GM18907 (cell line): ENCODE results near the gene NPHP3.
"Not testable (repeated sequence)": the region's sequence is repeated elsewhere in the genome, so short reads cannot be mapped to it uniquely, and the experiment has no call there.

Experiments
- ATAC-seq: cut with Tn5 transposase; IDR thresholded peaks from one replicate; pipeline ENCODE4 v1.9.1; 2021; ENCODE audit warnings: mild to moderate bottlenecking, moderate library complexity; ENCODE audit not compliant: unreplicated experiment

Gene NPHP3, protein sequence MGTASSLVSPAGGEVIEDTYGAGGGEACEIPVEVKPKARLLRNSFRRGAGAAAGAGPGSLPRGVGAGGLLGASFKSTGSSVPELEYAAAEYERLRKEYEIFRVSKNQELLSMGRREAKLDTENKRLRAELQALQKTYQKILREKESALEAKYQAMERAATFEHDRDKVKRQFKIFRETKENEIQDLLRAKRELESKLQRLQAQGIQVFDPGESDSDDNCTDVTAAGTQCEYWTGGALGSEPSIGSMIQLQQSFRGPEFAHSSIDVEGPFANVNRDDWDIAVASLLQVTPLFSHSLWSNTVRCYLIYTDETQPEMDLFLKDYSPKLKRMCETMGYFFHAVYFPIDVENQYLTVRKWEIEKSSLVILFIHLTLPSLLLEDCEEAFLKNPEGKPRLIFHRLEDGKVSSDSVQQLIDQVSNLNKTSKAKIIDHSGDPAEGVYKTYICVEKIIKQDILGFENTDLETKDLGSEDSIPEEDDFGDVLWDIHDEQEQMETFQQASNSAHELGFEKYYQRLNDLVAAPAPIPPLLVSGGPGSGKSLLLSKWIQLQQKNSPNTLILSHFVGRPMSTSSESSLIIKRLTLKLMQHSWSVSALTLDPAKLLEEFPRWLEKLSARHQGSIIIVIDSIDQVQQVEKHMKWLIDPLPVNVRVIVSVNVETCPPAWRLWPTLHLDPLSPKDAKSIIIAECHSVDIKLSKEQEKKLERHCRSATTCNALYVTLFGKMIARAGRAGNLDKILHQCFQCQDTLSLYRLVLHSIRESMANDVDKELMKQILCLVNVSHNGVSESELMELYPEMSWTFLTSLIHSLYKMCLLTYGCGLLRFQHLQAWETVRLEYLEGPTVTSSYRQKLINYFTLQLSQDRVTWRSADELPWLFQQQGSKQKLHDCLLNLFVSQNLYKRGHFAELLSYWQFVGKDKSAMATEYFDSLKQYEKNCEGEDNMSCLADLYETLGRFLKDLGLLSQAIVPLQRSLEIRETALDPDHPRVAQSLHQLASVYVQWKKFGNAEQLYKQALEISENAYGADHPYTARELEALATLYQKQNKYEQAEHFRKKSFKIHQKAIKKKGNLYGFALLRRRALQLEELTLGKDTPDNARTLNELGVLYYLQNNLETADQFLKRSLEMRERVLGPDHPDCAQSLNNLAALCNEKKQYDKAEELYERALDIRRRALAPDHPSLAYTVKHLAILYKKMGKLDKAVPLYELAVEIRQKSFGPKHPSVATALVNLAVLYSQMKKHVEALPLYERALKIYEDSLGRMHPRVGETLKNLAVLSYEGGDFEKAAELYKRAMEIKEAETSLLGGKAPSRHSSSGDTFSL (N-terminal part only)

DNA sequence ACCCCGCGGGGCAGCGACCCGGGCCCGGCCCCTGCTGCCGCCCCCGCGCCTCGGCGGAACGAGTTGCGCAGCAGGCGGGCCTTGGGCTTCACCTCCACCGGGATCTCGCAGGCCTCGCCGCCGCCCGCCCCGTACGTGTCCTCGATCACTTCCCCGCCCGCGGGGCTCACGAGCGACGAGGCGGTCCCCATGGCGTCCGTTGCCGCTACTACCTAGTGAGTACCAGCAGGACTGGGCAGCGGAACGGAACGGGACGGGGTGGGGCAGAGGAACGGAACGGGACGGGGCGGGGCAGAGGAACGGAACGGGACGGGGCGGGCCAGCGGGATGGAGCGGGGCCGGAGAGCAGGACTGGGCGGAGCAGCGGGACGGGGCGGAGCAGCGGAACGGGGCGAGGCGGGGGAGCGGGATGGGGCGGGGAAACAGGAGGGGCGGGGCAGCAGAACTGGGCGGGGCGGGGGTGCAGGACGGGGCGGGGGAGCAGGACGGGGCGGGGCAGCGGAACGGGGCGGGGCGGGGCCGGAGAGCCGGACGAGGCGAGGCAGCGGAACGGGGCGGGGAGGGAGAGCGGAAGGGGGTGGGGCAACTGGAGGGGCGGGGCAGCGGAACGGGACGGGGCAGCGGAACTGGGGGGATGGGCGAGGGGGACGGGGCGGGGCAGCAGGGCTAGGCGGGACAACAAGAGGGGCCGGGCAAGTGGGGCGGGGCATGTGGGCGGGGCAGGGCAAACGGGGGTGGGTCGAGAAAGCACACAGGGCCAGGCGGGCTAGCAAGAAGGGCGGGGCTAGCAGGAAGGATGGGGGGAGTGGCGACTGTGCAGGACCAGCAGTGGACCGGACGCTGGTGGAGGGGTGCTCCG lies at the start of gene NPHP3:
NPHP3 (minus strand) TSS at position 245 of the 859 bp plus-strand sequence; CDS start at position 191, 54 bp downstream.
- peak; percentile 84 for ATAC-seq

DNA sequence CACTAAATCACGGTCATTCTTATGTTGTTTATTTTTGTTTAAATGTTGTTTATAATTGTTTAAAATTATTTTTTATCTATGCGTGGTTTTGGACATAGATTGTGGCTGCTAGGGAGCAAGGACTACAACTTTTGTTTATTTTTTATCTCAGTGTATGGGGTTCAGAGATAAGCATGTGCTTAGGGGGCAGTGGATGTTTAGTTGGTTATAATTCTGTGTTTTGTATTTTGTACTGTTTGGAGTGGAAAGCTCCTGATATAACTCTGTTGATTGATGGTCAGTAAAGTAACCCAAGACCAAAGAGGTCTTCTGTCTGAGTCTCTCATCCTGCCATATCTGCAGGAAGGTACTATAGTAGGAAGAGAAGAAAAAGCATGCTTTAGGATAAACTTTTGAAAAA lies 36.5 kb upstream of the NPHP3 start:
- ATAC-seq: no peak

DNA sequence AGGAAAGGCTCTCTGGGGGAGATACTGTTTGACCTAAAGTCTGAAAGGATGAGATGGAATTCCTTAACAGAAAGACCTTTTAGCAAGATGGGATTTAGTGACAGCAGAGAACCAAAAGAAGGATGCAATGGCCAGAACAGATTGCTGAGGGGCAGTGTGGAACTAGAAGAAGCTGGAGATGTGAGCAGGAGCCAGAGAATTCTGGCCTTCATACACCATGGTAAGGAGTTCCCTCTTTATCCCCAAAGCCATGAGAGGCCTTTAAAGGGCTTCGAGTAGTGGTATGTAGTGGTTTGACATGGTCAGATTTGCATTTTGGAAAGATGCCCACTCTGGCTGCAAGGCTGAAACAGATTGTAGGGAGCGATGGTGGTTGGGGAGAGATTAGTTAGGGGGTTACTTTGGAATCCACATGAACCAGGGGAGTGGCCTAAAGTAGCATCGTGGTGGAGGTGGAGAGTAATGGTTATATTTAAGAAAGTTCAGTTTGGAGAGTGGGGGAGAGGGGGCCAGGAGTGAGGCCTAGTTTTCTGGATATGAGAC lies 34.0 kb upstream of the NPHP3 start:
- no peak for ATAC-seq

DNA sequence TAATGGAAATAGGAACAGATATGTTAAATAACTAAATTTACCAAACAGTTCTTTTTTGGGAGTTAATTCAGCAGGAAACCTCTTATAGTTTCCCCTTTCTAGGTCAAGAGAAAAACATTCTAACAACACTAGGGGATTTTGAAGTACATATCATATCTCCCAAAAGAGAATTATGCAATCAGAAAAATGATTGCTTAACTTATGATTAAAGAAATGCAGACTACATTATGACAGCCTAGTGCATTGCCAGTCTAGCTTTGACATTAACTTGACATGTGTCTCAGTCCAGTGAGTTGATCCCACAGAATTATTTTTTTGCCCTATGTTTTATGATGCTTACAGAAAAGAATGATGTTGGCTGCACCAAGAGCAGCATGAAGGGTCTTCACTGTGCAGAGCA lies 31.7 kb upstream of the NPHP3 start:
- no peak for ATAC-seq

DNA sequence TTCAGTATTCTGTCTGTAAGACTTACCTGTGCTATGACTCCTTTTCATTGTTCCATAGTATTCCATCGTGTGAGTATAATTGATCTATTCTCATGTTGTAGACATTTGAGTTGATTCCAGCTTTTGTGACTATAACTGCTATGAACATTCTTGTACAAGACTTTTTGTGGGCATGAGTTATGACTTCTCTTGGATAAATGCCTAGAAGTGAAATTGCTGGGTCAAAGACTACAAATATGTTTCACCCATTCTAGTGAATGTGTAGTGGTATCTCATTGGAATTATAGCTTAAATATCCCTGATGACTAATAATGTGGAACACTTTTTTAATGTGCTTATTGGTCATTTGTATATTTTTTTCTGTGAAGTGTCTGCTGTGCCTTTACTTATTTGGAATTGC lies 27.6 kb upstream of the NPHP3 start:
- no peak for ATAC-seq

DNA sequence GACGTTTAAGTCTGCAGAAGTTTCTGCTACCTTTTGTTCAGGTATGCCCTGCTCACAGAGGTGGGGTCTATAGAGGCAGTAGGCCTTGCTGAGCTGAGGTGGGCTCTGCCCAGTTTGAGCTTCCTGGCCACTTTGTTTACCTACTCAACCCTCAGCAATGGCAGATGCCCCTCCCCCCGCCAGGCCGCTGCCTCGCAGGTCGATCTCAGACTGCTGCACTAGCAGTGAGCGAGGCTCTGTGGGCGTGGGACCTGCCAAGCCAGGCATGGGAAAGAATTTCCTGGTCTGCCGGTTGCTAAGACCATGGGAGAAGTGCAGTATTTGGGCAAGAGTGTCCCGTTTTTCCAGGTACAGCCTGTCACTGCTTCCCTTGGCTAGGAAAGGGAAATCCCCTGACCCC lies 24.5 kb upstream of the NPHP3 start:
- not testable (repeated sequence) for ATAC-seq

DNA sequence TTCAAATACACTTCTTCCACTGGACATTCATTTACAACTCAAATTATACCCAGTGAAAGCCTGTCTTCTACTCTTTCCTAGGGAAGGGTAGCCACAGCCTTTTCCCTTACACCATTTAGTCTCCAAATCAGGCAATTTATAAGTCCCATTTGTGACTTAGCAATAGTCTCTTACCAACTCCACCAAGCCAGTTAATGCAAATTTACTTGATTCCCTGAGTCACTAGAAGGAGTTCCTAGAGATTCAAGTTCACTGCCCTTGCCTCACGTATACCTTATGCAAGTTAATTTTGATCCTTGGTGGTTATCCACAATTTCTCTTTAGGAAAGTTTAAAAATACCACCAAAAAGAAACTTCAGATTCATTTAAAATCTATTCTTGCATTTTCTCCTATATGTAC lies 16.1 kb upstream of the NPHP3 start:
- ATAC-seq: no peak

DNA sequence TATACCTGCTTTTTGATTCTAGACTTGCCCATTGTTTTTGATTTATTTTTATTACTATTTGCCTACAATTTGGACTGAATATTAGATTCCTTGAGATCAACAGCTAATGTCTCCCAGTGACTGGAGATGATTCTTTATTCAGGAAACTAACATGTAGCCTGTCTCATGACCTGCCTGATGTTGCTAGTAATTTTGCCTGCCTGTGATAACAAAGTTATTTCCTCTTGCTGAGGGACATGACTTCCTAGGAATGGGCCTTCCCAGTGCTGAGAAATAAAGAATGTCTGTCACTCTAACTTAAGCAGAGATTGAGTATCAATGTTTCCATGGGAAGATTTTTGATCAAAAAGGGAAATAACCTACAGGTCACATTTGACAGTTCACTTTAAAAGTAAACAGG lies 13.4 kb upstream of the NPHP3 start:
- ATAC-seq: no peak

DNA sequence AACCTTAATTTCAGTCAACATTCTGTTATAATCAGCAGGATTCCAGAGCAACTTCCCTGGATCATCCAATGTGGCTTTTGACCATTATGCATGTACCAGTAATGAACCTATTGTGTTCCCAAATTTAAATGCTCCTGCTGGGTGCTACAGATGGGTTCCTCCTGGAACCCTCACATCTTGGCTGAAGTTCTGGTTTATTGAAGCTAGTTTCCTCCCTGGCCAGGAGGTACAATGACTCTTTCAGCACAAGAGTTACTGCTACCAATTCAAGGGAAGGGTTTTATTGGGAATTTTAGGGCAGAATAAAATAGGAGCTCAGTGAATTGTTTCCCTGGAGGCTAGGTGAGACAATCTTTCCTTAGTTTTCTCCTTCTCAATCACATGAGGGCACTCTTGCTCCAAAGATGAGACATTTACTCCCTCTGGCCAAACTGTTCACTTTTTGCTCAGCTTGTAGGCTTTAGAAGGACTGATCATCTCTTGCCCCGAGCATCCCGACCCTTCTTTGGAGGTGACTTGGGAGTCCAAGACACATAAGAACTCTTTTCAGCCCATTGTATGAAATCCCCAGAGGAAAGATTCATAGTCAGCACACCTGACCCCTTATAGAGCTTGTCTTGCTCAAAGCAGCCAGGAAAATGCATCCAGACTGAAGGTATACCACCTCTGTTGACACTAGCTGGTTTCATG lies 8.8 kb upstream of the NPHP3 start:
- ATAC-seq: peak; percentile 54

DNA sequence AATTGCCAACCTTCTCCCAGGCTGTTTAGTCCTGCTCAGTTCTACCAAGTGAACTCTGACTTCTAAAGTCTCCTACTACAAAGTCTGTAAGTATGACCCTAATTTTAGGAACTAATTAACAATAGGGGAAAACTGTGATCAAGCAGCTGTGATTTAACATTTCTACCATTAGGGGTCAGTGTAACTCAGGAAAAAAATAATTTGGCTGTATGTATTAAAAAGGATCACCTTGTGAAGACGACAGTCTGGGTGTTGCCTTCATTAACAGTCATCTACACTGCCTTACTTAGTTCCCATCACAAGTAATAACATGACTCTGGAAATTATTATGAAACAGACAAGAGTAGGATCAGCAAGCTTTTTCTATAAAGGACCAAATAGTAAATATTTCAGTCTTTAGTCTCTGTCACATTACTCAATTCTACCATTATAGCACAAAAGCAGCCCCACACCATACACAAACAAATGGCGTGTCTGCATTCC lies 4.2 kb upstream of the NPHP3 start:
- no peak for ATAC-seq

DNA sequence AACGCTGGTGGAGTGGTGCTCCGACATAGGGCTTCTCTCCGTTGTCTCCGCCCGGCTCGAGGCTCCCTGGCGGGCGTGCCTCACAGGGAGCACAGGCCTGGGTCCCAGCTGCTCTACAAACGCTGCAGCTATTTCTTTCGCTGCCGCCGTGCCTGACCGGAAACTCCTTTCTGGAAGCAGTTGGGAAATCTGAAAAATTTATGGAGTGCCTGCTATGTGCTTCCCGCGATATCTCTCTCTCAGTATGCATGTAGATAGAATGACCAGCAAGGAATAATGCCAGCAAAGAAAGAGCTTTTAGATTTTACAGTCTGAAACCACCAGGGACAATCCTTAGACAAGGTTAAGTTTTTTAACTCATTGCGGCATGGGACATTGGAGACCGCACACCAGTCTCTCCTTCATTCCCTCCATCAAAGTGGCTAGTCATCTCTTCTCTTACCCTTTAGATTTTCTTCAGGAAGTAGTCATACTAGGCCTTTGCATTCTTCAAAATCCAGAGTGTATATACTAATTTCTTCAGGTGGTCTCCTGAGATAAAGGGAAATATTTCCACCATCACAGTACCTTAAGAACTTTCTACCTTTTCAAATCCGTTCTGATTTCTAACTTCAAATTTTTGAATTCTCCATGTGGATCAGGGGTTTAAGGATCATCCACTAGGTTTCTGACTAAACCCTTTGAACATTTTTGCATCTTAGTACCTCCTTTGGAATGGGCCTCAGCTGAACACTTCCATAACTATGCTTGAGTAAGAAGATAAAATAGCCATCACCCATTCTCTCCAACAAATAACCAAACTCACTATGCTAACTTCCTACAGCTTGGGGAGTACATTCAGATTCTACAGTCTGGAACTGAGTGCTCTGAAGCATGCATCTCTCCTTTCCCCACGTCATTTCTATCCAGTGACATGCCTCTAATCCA lies 1.1 kb upstream of the NPHP3 start:
- peak; percentile 1 for ATAC-seq

DNA sequence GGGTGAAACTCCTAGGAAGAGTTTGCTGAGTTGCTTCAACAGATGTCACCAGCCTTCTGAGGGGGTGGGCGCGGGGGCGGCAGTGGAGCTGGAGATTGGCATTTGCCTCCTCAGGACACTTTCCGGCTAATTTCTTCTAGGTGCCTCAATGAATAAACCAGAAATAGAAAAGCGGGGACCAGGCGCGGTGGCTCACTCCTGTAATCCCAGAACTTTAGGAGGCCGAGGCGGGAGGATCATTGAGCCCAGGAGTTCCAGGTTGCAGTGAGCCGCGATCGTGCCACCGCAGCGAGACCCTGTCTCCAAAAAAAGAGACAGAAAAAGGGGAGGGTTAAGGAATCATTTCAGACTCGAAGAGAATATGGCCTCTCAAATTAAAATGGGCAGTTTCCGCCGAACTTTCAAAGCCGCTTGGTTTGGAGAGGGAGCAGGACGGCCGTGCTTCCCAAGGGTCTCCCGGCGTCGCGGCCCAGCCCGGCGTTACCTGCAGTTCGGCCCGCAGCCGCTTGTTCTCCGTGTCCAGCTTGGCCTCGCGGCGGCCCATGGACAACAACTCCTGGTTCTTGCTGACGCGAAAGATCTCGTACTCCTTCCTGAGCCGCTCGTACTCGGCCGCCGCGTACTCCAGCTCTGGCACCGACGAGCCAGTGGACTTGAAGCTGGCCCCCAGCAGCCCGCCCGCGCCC lies 587 bp downstream of the NPHP3 start:
- ATAC-seq: no peak

DNA sequence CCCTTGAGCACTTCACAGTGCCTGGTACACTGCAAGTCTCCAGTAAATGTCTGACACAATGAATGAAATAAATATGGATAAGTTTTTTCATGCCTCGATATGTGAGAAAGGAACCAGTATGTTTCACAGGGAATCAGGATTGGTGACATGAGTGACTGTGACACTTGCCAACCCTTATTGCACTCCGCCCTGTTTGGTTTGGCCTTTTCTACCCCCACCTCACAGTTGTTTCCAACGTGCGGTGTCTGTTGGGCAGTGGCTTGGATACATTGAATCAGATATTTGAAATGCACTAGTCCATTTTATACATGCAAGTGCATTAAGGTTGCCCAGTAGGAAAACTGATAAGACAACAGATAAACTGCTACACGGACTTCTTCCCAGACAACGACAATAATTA lies 2.0 kb downstream of the NPHP3 start:
- no peak for ATAC-seq

DNA sequence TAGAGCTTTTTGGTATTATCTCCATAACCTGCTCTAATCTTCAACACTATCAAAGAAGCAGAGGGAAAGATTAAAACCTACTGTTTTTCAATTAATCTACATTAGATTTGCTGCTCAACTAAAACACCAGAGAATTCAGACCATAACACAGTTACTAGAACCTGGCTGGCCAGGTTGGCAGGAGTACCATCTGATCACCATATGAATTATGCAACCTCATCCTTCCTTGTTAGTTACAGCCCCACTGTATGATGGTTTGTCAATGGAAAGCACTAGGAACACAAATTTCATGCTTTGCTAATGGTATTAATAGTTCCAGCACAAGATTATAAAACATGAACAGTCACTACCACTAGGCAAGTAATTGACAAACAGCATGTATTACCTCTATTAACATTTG lies 5.8 kb downstream of the NPHP3 start:
- no peak for ATAC-seq

DNA sequence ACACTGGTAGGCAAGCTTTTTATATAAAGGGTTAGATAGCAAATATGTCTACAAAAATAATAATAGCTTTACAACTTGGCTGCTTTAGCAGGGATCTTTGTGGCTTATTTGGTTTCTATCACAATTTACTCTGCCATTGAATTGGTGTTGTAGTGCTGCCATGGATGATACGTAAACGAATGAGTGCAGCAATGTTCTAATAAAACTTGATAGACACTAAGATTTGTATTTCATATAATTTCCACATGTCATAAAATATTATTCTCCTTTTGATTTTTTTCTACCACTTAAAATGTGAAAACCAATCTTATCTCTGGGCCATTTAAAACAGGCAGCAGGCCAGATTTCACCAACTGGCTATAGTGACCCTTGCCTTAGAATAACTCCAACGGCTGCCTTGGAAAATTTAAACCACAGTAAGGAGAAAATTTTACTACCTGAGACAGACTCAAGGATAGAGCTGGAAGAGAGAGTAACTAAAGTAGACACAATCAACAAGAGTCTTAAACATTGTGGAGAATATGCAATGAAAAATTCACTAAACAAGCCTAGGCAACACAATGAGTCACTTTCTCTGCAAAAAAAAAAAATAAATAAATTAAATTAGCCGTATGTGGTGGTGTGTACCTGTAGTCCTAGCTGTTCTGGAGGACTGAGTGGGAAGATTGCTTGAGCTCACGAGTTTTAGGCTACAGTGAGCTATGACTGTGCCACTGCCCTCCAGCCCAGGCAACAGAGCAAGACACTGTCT lies 8.1 kb downstream of the NPHP3 start:
- ATAC-seq: no peak

DNA sequence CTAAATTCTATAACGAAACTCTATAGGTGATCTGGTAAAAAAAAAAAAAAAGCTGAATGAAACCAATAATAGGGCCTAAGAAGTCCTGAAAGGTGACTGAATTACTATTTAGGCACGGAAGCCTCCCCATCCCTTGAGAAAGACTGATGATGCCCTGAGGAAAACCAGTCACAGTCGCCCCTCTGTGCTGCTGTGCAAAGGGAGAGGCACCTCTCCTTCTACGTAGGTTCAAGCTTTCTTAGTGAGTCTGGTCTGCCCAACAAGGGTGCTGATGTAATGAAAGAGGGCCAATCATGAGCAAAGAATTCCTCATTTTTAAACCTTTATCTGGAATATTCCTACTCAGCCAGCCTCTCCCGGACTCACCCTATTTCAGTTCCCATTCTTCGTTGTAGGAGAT lies 11.9 kb downstream of the NPHP3 start:
- ATAC-seq: no peak

DNA sequence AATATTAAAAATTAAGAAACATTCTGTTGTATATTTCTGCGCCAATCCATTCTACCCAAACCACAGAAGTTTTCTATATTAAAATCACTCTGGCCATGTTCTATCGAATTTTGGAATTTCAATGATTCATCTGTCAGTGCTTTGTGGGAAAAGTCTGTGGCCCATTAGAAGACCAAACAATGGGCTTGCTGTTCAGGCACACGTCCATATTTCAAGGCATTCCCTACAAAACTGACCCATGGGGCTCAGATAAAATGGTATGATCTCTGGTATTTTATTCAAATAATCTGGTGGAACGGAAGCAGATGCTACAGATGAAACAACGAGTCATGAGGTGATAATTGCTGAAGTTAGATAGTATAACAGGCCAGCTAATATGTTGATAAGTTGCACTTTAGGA lies 12.4 kb downstream of the NPHP3 start:
- ATAC-seq: no peak
